ENCODE measurements around the gene LPIN2. TPM values are rescaled to one million over a fixed set of nuclear protein-coding genes. Genes with fewer than 3 reads are reported as not detected.

The LPIN2 gene
- total and polyA plus RNA-seq, 2 of the 13 experiments (the other 11 are each of a cell fraction or from before 2014, with no cell fraction given), result 46.0 to 119 TPM

GRCh38 chr18:3051718-3052410 lies 38.9 kb upstream of the LPIN2 start (continued):
- TF ChIP-seq STAT6 (CRISPR knock-in tag; IDR thresholded peaks at IDR 0.05; ENCODE audit: borderline replicate concordance) (peak; percentile 55; the same call in 1 of the 2 replicates), HDAC2 (CRISPR knock-in tag; IDR thresholded peaks at IDR 0.05) (peak; percentile 93), ERF (CRISPR knock-in tag; IDR thresholded peaks at IDR 0.05) (peak; percentile 92), ZNF672 (CRISPR knock-in tag; IDR thresholded peaks at IDR 0.05) (no peak), NCOA2 (CRISPR knock-in tag; IDR thresholded peaks at IDR 0.05) (peak; percentile 99), MED13 (CRISPR knock-in tag; IDR thresholded peaks at IDR 0.05) (peak; percentile 93), ZKSCAN8 (CRISPR knock-in tag; IDR thresholded peaks at IDR 0.05; ENCODE audit: borderline replicate concordance) (peak; percentile 86), ELF1 (CRISPR knock-in tag; IDR thresholded peaks at IDR 0.05) (peak; percentile 82), ZNF709 (CRISPR knock-in tag; IDR thresholded peaks at IDR 0.05) (no peak), THAP11 (CRISPR knock-in tag; IDR thresholded peaks at IDR 0.05) (peak; percentile 77), PRDM15 (CRISPR knock-in tag; IDR thresholded peaks at IDR 0.05) (no peak), RORA (CRISPR knock-in tag; IDR thresholded peaks at IDR 0.05) (0 out of 2 replicates have a peak, but pooled peaks have one; percentile 76), TFAP4 (IDR thresholded peaks at IDR 0.05; ENCODE audit: borderline replicate concordance, low read depth) (peak; percentile 47; the same call in 1 of the 2 replicates), TIGD3 (CRISPR knock-in tag; IDR thresholded peaks at IDR 0.05; ENCODE audit: borderline replicate concordance) (no peak), ZNF766 (CRISPR knock-in tag; IDR thresholded peaks at IDR 0.05; ENCODE audit: borderline replicate concordance) (no peak), XRCC5 (optimal IDR thresholded peaks at IDR 0.05; ENCODE audit: low read length) (no peak), ELF3 (CRISPR knock-in tag; IDR thresholded peaks at IDR 0.05) (peak; percentile 99)
- TF ChIP-seq, protein P1, sequence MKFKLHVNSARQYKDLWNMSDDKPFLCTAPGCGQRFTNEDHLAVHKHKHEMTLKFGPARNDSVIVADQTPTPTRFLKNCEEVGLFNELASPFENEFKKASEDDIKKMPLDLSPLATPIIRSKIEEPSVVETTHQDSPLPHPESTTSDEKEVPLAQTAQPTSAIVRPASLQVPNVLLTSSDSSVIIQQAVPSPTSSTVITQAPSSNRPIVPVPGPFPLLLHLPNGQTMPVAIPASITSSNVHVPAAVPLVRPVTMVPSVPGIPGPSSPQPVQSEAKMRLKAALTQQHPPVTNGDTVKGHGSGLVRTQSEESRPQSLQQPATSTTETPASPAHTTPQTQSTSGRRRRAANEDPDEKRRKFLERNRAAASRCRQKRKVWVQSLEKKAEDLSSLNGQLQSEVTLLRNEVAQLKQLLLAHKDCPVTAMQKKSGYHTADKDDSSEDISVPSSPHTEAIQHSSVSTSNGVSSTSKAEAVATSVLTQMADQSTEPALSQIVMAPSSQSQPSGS (CRISPR knock-in tag; IDR thresholded peaks at IDR 0.05), result peak; percentile 89
- TF ChIP-seq, protein P2, sequence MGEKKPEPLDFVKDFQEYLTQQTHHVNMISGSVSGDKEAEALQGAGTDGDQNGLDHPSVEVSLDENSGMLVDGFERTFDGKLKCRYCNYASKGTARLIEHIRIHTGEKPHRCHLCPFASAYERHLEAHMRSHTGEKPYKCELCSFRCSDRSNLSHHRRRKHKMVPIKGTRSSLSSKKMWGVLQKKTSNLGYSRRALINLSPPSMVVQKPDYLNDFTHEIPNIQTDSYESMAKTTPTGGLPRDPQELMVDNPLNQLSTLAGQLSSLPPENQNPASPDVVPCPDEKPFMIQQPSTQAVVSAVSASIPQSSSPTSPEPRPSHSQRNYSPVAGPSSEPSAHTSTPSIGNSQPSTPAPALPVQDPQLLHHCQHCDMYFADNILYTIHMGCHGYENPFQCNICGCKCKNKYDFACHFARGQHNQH (CRISPR knock-in tag; IDR thresholded peaks at IDR 0.05), result peak; percentile 84

Measured in HepG2 (cell line).